Stimulated activated CD4-positive, alpha-beta T cell treated with anti-CD3 and anti-CD28 coated beads, Interleukin-15, amount 100 ng/mL, for 24 hours (primary cell): Measurements from ENCODE around the gene SPG11.
"Not testable (repeated sequence)": the region's sequence is repeated elsewhere in the genome, so short reads cannot be mapped to it uniquely, and the experiment has no call there.

ENCODE experiments used
- DNase-seq: peaks from one replicate; pipeline ENCODE4 v3.0.0-alpha.2; 2020

Gene SPG11

GRCh38 chr15:44598892-44599291 lies 64.6 kb downstream of the SPG11 start:
- DNase-seq = no peak

DNA sequence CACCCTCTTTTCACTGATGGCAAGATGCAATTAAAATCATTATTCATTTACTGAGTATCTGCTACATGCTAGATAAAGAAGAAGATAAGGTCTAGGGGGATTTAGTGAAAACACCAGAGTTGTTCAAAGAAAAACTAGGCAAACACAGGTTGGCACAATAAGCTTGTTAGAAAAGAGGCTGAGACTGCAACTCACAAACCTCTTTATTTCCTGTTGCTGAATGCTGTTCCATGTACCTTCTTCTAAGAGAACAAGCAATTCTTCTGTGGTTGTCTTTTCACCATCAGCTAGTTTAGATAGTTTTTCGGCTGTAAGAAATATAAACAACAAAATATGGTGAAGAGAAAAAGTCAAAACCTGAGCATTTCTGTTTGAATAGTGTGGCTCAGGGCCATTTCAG lies 65.4 kb downstream of the SPG11 start:
- no peak for DNase-seq

GRCh38 chr15:44596511-44597010 lies 66.9 kb downstream of the SPG11 start:
- DNase-seq = no peak

GRCh38 chr15:44595656-44596510 lies 67.6 kb downstream of the SPG11 start:
- DNase-seq = no peak

- DNase-seq = no peak
Measured at GRCh38 chr15:44595246-44595645, 68.2 kb downstream of the SPG11 start.

DNA sequence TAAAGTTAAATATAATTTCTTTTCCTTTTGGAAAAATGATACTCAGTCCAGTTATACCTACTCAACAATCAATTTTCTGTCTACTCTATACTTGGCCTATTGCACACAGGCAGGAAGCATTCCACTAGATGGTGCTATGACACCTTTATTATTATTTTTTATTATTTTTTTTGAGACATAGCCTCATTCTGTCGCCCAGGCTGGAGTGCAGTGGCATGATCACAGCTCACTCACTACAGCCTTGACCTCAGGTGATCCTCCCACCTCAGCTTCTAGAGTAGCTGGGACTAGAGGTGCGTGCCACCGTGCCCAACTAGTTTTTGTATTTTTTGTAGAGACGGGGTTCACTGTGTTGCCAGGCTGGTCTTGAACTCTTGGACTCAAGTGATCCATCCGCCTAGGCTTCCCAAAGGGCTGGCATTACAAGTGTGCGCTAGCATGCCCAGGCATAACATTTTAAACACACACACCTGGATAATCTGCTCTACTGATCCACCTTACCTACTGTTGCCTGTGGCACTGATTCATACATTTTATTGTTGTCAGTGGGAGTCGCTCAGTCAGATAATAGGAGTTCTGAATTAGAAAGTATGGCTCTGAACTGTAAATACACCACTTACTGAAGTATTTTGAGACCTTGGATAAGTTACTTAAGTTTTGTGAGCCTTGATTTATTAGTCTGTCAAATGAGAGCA lies 70.3 kb downstream of the SPG11 start:
- DNase-seq = no peak

DNA sequence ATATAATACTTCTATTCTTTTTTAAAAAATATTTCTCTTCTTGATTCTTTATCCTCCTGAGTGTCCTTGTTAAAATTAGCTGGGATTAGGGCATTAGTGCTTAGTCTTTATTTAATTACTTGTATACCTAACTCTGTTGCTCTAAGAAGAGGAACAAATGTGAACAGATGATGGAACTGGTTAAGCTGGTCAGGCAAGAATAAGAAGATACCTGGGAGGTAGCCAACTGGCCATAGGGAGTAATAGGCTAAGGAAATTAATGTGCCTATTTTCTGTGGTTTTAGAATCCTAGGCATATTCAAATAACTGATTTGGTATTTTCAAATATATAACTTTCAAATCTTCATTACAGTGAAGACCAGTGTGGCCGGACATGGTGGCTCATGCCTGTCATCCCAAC lies 72.1 kb downstream of the SPG11 start:
- no peak for DNase-seq

- DNase-seq = no peak
Measured at GRCh38 chr15:44588541-44588940, 74.9 kb downstream of the SPG11 start.

DNA sequence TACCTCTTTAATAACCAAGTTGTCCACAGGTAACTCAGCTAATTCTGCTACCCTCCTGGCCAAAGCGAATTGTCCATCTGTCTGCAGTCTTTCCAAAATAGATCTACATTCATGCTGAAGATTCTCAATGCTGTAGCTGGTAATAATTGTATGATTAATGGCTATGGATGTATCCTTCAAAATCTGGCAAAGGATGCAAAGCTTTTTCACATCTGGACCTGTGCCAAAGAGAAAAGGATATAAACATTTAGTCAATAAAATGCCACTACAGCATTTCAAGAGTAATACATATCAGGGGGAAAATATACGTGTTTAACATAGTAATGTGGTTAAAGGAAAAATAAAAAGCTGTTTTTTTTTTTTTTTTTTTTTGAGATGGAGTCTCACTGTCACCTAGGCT lies 77.8 kb downstream of the SPG11 start:
- DNase-seq = no peak

GRCh38 chr15:44584162-44584749 lies 79.2 kb downstream of the SPG11 start:
- DNase-seq = peak; percentile 68

DNA sequence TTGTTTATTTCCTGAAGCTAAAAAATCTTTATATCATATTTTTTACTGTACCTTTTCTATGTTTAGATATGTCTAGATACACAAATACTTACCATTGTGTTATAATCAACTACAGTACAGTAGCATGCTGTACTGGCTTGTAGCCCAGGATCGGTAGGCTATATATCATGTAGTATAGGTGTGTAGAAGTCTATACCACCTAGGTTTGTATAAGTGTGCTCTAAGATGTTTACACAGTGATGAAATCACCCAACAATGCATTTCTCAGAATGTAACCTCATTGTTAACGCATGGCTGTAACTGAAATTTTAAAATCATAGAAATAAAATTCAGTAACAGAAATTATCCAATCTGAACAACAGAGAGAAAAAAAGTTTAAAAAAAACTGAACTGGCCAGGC lies 83.4 kb downstream of the SPG11 start:
- DNase-seq = no peak

- DNase-seq = no peak
Measured at GRCh38 chr15:44574734-44575133, 88.7 kb downstream of the SPG11 start.

DNA sequence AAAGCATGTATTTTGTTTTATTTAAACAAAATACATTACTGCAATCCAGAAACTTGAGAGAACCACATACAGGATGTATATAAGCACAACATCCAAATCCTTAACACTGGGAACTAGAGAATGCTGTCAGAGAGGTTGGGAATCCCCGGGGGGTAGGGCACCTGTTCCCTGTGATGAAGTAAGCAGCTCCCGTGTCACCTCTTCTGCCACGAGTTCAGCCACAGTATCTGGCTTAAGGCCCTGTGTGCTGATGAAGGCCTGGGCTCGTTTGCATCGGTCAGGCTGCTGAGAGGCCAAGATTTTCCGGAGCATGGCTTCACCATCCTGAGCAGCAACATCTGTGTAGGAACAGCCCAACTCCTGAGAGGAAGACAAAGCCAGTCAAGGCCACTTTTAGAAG lies 90.1 kb downstream of the SPG11 start:
- no peak for DNase-seq

- no peak for DNase-seq
Measured at GRCh38 chr15:44570361-44570760, 93.1 kb downstream of the SPG11 start.

GRCh38 chr15:44569316-44569715 lies 94.1 kb downstream of the SPG11 start:
- DNase-seq = no peak

GRCh38 chr15:44568338-44568737 lies 95.1 kb downstream of the SPG11 start:
- no peak for DNase-seq

DNA sequence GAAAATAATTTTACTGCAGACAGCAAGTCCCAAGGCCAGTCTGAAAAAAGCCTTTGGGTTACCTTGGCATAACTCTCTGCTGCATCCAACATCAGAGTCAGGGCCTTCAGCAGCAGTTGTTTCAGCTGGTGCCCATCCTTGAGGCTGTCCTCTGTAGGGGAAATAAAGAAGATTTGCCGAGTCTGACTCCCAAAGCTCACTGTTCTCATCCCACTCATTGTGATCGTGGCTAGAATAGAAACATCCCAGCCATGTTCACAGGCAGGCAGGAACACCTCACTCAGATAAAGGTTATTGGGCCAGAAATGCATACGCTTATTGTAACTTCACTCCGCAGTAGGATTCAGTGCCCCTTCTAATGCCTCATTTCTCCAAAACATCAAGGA lies 97.3 kb downstream of the SPG11 start:
- DNase-seq = no peak

DNA sequence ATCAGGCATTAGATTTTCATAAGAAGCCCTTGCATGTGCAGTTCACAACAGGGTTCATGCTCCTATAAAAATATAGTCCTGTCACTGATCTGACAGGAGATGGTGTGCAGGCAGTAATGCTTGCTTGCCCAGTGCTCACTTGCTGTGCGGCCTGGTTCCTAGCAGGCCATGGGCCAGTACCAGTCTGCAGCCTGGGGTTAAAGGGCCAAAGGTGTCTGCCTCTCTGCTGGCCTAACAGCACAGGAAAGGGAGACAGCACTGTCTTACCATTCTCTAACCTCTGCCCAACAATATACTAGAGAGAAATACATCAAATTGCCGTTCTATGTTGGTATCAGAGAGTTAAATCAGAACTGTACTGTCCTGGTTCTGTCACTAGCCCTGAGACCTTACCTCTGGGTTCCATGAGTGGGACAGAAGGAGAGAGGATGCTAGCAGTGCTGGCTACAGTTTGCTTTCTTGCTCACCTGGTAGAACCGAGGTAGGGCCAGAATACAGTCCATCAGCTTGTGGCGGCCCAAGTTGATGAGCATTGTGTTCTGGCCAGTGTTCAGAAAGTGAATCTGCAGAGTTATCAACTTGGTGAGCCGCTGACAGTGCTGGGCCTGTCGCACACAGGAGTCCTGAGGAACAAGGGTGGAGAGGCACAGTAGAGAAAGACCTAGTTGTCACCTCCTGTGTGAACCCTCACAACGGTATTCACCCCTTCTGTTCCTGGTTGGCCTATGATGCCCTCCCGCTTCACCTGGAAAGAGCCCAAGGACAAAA lies 97.9 kb downstream of the SPG11 start:
- DNase-seq = no peak

DNA sequence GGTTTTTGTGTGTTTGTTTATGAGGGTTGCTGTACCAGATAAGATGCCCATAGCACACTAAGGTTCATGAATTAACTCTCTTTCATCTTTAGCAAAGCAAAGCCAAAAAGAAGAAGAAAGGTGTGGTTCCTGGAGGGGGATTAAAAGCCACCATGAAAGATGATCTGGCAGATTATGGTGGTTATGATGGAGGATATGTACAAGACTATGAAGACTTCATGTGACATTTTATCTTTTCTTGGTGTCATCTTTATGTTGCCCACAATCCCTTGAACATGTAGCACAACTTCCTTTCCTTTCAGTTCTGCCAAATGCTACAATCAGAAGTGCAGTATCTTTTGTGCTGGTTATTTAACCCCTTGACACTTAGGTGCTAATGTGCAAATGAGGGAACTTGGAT lies 102.5 kb downstream of the SPG11 start:
- DNase-seq = not testable (repeated sequence)

DNA sequence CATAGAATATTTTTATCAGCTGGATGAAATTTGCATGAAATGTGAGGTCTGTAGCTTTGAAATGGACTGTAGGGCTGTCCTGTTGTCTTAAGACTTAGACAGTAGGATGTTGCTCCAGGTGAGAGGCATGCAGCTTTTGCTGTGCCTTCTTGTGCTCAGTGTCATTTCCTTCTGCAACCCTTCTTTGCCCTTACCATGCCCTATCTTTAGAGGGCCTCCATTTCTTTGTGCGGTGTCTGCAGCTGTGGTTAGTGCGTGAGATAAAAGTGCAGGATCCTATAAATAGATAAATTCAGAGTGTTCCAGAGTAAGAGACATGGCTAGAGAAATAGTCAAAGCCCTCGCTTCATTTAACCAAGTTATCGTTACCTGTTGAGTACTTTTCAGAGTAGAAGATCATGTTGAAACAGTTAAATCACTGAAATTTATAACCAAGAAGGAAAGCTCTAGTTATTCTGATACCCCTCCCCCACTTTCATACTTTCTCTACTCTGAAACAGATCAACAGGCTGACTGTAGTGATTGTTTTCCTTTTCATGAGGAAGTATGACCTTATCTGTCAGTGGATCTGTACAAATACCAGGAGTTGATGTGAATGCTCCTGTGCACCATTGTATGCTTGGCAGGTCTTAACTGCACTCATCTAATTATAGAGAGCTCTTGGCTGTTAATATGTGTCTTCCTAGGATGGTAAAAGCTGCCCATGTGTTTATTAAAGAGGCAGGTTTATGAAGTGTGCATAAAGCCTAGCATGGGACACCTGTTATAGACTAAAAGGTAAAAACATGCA lies 108.3 kb downstream of the SPG11 start:
- no peak for DNase-seq

DNA sequence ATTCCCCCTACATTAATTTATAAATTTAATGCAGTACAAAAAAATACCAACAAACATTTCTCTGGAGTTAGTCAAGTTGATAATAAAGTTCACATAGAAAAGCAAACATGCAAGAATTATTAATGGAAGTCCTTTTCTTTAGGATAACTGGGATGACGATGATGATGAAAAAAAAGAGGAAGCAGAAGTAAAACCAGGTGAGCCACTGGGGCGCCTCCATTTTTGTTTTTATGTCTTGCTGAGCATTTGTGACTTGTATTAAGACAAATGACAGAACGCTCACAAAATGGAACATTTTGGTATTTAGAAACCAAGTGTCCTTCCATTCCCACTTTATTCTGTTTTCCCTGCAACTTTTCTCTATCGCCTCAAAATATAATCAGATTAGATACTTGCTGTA lies 112.7 kb downstream of the SPG11 start:
- no peak for DNase-seq

DNA sequence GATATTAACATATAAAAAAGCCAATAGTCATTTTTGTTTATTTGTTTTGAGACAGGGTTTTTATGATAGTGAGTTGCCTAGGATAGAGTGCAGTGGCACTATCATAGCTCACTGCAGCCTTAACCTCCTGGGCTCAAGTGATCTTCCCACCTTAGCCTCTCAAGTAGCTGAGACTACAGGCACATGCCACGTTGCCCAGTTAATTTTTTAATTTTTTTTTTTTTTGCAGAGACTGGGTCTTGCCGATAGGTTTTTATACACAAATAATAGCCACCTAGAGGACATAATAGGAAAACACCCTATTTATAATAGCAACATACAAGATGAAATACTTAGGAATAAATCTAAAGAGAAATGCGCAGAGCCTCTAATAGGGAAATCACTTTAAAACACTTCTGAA lies 113.2 kb downstream of the SPG11 start:
- no peak for DNase-seq
